Femur (tissue), 1 donor: ENCODE results near the gene FBXW11.
"Not testable (repeated sequence)": the region's sequence is repeated elsewhere in the genome, so short reads cannot be mapped to it uniquely, and the experiment has no call there.

Source experiments
- DNase-seq: peaks from one replicate; pipeline ENCODE4 v3.0.0-alpha.2; 2017

The FBXW11 gene

DNA sequence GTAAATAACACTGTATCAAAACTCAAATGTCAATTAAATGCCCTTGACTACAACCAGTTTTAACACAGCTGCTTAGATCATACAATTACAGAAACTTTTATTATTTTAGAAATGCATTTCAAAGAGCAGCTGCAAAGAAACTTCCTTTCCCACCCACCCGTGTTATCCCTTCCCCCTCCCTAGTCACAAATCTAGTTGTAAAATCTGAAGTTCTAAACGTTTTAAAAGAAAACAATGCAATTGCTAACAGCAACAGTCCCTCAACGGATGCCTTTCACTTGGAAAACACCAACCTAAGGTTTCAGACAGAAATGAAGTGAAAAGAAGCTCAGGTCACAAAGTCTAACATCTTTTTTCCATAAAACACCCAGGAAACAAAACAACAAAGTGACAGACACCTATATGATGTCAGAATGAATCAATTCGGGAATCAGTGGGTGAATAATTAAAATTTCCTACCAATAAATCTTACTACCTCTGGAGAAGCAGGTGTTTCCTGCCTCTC is 100.3 kb downstream of the FBXW11 start:
- DNase-seq, result no peak

DNA sequence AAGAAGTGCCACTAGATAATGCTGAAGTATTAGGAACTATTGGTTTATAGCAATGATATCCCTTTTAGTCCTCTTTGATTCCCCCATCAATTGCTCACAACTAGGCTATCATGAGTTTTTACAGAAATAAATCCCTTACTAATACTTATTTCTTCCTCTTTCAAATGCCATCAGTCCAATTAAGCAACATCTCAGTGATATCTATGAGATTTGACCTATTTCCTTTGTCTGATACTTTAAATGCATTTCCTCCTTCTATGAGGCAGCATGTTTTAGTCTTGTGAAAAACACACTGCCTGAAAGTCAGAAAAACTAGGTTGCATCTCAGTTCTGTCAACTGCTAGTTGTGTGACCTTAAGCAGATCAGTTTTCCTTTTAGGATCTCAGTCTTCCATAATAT is 101.6 kb downstream of the FBXW11 start:
- no peak for DNase-seq

DNA sequence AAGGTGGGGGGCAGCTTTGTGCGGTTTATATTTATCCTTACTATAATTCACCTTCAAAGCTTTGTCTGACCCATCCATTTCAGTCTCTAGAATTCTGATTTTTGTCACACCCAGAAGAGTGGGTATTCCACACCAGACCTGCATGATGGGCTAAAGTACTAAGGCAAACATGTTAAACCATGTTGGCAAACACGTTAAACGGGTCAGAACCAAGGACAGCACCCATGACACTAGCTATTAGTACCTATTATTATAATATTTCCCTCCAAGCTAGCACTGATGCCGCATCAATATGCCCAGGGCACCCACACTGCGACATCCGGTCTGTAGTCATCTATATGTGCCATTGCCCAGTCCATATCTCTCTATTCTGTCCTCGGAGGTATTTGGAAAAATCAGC is 104.7 kb downstream of the FBXW11 start:
- no peak for DNase-seq

DNA sequence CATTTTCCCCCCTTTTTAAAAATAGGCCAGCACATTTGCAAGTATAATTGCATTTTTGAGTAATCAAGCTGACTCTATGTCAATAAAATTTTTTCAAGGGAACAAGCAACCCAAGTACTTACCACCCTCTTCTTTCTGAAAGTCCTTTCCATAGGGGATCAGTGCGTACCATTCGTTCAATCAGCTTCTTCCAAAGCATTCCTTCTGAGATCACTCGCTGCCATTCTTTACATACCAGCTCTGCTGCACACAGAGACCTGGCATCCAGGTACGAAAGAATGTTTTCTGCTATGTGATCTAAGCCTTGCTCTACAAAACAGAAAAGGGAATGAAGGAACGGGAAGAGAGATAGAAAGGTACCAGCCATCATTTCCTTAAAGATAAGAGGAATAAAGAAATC is 106.6 kb downstream of the FBXW11 start:
- DNase-seq, result no peak

DNA sequence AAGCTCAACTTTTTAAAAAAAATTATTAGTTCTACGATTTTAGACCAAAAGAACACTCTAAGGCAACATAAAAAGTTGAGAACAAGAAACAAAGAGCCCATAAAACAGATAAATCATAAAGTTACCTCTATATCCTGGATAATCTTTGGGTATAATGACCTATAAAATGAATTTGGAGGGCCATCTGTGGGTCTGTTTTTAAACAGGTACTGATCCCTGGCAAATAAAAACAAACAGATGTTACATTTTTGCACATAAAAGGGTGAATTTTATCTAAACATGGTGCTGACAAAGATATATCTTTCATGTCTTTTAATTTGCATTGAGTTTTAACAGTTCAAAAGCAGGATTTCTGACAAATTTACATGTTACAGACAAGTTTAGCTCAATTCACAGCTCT is 107.6 kb downstream of the FBXW11 start:
- no peak for DNase-seq

DNA sequence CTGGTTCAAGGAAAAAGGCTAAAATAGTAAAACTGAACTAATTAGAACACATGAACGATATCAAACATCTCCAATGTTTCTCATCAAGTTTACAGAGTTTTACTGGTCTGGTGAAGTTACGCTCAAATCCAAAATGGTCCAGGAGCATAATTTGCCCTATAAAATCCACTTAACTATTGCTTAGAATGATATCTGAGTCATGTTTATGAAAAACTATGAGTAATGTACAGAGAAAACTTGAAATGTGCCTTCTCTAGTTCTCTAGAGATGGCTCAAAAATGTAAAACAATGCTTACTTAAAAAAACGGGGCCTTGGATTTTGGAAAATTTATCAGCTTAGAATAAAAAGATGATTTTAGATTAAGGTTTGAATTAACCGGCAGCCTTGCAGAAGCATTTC is 108.1 kb downstream of the FBXW11 start:
- DNase-seq, result no peak

DNA sequence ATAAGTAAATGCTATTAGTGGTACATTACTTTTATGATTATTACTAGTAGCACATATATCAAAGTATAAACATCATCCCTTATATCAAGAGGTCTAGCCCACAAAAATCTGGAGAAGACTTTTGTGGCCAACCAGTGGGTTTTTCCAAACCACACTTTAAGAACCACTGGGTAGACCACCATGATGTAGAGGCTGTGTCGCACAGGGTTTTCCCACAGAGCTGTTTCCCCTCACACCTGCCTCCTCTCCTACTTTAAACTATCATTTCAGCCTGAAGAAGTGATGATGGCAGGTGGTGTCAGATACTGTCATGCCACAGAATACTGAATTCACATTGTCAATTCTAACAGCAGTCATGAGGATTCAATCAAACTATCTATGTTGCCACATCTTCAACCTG is 109.2 kb downstream of the FBXW11 start:
- no peak for DNase-seq

DNA sequence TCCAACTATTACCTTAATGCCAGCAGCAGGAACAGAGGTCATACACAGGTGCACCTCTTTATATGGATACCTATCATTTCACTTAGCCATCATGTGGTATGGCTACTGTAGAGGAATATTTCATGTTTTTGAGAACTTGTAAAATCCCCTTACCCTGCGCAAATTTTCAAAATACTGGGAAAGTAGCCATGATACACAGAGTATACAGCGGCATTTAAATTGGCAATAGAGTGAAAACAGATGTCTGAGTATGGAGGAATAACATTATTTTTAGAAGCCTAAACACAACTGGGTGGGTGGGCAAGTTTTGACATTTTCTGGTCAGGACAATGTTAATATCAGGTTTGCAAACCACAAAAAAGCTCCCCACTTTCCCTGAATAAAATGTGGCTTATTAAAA is 111.4 kb downstream of the FBXW11 start:
- no peak for DNase-seq

DNA sequence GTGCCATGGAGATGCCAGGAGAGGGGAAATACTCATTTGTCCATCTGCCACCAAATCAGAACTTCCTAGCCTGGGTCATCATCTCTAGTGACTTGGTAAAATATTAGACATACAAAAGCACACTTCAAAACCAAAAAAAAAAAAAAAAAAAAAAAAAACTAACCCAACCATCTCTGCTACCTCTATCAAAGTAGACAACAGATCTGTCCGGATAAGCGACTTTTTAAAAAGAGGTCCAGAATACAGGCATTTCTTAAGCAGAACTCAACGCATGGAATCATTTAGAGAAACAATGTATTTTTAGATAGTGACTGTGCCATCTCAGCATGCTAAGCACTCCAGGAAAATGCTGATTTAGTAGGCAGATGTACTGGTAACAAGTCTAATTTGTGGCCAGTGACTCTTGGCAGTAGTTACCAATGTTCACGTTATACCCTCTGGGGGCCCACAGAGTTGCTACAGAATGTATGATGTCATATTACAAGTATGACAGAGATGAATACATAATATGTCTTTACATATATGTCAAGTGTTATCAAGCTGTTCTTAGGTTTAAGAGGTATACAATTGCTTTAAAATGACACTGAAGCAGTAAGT is 113.0 kb downstream of the FBXW11 start:
- DNase-seq, result peak; percentile 55

DNA sequence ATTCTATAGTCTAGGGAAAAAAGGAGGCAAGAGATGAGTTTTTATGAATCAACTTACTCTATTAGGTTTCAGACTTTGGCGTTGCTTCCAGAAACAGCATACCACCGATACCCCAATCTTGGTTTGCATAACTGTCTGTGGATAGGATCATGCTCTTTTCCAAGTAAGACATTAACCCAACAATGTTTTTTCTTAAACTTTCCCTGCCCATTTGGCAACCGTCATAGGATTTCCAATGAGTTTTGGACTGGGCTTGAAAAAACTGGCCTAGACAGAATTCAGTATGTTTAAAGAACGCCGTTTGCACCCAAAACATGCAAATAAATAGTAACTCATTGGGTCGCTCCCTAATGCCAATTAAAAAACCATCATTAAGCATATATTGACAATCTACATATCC is 114.8 kb downstream of the FBXW11 start:
- DNase-seq, result no peak

DNA sequence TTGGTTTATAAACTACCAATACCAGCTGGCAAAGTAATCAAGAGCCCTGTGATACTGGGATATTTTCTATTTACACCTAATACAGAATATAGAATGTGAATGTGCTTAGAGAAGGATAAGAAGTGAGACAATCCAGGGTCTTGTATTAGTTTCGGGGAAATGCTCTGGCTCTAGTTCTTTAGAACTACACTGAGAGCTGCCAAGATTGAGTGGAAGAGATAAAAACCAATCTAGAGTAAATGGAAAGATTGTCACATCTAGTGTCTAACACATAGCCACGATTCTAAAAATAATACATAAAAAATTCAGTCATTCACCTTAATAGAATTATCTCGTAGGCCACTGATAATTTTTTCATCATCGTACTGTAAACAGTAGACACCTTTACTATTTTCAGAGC is 115.3 kb downstream of the FBXW11 start:
- DNase-seq, result no peak

DNA sequence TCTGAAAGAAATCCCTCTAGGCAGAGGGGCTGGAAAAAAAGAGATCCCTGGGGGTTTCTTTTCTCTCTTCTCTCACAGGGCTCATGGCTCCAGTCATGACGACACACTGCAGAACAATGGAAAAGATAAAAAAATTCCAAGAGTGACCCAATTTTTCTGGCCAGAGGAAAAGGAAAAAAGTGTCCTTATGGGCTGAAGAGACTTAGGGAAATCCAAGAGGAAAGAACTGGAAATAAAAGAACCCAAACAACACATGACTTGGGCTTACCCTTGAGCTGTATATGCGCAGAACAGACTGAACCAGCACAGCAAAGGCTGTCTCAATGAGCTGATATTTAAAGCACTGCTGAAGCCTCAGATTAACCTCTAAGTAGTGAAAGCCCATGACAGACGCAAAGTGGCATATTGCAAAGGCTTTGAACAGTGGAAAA is 118.4 kb downstream of the FBXW11 start:
- no peak for DNase-seq

DNA sequence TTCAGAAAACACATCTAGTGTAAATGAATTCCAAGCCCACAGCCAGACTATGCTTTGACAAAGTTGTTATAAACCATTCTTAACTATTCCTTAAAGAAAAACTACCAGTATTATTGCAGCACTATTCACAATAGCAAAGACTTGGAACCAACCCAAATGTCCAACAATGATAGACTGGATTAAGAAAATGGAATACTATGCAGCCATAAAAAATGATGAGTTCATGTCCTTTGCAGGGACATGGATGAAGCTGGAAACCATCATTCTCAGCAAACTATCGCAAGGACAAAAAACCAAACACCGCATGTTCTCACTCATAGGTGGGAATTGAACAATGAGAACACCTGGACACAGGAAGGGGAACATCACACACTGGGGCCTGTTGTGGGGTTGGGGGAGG is 120.4 kb downstream of the FBXW11 start:
- not testable (repeated sequence) for DNase-seq

DNA sequence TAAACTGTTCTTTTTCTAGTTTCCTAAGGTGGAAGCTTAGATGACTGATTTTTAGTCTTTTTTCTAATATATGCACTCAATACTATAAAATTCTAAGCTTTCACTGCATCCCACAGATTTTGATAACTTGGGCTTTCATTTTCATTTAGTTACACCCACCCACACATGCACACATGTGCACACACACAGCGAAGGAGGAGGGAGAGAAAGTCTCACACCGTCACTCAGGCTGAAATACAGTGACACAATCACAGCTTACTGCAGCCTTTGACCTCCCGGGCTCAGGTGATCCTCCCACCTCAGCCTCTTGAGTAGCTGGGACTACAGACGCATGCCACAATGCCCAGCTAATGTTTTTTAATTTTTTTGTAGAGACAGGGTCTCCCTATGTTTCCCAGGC is 124.3 kb downstream of the FBXW11 start:
- no peak for DNase-seq

DNA sequence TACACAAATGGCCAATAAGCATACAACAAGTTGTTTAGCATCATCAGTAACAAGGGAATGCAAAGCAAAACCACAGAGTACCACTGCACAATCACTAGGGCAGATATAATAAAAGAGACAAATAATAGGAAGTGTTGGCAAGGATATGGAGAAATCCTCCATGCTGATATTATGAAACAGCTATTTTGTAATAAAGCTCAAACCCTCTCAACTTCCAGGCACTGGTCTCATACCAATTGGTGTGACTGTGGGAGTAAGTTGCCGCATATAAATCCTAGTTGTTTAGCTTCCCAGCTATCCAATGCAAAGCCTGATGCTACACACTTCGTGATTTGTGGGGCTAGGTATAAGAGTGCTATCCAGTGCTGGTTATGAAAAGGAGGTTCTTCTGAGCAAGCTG is 132.2 kb downstream of the FBXW11 start:
- DNase-seq, result no peak

DNA sequence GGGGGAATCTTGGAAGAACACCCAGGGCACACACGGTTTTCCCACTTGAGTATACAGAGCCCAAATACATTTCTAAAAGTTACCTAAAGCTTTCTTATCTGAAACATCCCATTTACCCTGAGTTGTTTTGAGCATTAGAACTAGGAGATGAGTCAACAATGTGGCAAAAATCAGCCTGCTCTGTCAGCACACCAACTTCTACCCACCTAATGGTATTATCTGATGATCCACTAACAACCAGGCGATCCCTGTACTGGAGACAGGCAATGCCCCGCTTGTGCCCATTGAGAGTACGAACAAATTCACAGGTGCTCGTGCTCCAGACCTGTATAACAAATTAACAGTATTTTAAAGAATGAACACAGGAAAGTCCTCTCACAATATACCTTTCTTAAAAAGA is 133.8 kb downstream of the FBXW11 start:
- DNase-seq, result no peak

DNA sequence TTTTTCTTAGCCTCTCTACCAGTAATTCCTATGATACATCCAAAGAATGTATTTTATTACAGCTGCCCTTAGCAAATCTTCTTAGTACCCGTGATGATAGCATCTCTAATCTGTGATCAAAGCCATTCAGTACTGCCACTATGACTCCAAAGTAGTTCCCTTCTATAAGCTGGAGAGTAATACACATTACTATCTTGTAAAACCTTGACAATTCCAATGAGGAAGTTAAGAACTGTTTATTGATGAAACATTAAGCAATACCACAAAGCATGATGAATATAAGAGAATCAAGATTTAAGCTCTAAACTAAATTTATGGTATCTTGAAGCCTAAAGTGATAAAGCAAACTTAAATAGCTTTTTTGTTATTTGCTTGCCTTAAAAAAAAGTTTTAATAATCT is 134.7 kb downstream of the FBXW11 start:
- no peak for DNase-seq

DNA sequence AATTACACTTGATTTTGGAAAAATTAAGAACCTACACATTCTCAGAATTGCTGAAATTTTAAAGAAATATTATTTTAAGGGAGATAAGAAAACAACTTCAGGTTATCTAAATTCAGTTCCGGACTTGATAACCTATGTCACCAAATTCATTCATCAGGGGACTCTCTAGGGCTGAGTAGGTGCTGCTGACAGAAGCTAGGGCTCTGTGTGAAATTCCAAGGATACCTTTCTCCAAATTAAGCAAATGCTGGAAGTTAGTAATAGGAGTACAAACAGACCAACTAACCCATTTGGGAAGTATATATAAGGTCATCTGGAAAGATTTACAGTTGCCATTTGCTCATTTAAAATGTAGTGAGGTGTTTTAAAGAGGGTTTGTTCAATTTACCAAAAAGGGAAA is 136.5 kb downstream of the FBXW11 start:
- DNase-seq, result no peak

DNA sequence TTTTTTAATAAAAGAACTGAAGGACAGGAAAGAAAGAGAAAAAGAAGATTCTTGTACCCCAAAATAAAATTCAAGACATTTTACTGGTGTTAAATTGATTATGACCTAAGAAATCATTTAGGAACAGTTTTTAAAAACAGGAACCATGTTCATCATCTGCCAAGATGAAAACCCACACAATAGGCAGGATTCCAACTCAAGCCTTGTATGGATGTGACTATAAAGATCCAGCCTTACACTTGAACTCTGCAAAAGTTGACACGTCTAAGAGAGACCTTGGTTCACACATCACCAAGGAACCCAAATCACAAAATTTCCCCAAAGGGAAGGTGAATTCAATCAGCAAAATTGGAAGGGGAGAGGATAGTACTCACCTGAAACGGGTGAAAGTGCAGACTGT is 138.2 kb downstream of the FBXW11 start:
- no peak for DNase-seq

DNA sequence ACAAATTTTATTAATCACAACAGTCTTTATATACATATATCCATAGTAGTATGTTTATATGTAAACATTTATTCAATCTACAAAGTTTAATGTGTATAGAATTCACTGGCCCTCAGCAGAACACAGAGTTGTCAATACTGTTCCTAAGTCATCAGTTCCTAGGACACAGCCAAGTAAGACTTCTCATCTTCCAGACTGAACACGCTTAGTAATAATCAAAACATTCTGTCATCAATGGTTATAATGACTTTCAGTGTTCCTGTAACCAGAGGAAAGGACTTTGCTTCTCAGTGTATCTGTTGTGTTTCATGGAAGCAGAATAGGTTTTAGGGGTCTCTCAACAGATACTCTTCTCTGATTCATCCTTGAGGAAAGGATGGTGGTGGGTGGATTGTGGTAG is 138.7 kb downstream of the FBXW11 start:
- no peak for DNase-seq

DNA sequence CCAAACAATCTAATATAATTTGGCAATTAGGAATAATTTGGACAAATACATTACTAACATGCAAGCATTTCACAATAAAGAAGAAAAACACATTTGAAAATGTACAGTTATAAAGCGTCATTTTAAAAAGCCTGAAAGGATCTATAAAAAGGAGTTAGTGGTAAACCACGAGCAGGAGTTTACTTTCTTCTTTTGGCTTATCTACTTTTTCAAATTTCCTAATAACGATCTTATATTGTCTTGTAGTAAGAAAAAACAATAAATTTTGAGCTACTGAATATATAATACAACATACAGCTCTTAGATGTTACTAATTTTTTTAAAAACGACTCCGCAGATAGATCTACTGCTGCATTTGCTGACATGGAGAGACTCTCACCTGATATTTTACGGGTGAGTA is 141.0 kb downstream of the FBXW11 start:
- DNase-seq, result no peak

DNA sequence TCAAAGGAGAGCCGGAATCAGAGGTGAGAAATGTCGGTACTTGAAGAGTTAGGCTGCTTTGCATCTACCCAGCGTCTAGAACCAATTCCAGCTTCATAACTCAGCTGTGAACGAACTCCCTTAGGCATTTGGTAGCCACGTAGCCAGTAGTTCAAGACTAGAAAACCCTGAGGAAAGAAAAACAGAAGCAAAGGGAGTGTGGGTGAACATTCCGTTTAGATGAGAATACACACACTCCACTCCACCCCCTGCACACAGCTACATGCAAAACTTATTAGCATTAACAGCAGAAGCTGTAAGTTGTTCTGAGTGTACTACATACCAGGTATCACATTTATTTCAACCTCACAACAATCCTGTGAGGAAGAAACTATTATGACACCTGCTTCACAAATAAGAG is 142.5 kb downstream of the FBXW11 start:
- no peak for DNase-seq

DNA sequence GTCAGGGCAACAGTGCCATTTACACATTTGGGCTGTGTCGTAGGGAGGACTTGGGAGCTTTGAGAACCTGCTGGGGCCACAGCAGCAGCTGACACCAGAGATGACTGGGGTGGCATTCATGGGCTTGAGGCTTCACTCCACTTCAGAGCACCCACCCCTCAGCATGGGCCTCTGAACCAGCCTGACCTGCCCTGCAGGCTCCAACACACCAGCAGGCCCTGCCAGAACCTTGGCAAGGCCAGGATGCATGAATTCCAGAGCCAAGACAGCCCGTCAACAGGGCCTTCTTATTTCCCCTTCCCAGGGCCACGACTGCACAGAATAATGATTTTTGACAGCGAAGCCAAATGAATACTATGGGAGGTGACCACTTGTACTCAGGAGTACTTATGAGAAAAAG is 143.8 kb downstream of the FBXW11 start:
- DNase-seq, result no peak

DNA sequence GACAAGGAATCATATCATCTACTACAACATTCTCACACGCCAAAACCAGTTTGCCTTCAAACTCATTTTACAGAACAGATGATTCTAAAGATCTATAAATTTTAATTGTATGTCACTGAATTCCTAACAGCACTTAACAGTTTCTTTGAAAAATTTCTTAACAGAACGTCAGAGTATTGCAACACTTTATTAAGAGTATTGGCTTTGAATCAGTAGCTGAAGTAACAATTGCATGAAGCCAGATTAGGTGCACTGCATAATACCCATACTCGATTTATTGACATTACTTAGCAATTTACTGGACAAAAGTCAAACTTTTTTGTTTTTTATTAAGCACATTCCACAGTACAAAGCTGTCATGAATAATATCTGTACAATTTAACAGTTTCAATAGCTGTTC is 145.1 kb downstream of the FBXW11 start:
- no peak for DNase-seq

DNA sequence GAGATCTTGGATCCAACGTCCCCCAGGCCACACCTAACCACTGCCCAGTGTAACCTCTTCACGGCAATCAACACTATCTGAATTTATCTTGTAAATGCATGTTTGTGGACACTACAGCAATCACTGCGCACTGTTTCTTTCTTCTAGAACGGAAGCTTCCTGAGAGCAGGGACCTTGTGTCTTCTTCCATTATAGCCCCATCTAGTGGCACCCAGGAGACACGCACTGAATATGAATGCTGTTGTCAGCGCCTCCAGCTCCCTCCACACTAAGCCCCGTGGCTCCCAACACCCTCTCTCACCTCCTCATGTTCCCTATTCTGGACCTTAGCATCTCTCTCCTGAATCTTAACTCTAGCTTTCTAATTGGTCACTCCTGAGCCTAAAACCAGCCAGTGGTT is 148.1 kb downstream of the FBXW11 start:
- DNase-seq, result no peak

DNA sequence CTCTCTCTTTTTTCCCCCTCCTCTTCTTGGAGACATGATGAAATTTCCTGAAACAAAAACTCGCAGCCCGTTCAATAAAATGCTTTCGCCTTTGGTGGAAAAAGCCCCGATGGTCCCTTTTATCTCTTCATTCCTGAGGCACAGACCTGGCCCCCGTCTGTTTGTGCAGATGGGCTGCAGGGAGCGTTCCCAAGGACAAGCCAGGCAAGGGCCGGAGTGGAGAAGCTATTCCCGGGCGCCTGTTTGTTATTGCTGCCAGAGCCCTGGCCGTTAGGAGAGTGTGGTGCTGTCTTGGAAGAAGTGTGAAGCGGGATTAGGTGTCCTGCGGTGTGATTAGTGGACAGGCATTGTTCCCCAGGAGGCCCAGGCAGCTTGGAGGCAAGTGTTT is 149.0 kb downstream of the FBXW11 start:
- DNase-seq, result peak; percentile 62
